SHP77 treated with DMSO at 0.1 percent for 48 hours (cell line): ENCODE measurements around the gene HBS1L.

Experiments
- DNase-seq: peaks from one replicate; lab custom pipeline; 2025; lab: John Stamatoyannopoulos, UW

HBS1L gene

GRCh38 chr6:134999107-134999506 lies 55.5 kb downstream of the HBS1L start:
- DNase-seq: no peak

- DNase-seq: no peak
These were observed 57.3 kb downstream of the HBS1L start for GRCh38 chr6:134997133-134997995.

GRCh38 chr6:134995536-134995935 lies 59.1 kb downstream of the HBS1L start:
- DNase-seq: no peak

GRCh38 chr6:134994431-134994830 lies 60.2 kb downstream of the HBS1L start:
- DNase-seq: no peak

- no peak for DNase-seq
These were observed 62.5 kb downstream of the HBS1L start for GRCh38 chr6:134992155-134992554.

DNA sequence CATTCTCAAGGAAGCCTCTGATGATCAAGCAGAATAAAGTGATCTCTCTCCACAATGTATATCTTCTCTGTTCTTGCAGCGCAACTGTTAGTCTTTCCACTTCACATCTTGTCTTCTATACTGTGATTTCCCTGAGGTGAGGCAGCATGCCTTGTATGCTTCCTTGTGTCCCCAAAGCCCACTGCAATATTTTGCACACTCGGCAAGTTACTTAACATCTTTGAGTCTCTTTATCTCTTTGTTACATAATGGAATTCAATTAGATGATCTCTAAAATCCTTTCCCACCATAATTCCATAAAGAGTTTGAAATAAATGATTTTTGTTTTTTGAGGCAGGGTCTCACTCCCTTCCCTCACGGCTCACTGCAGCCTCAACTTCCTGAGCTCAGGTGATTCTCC lies 64.4 kb downstream of the HBS1L start:
- no peak for DNase-seq

DNA sequence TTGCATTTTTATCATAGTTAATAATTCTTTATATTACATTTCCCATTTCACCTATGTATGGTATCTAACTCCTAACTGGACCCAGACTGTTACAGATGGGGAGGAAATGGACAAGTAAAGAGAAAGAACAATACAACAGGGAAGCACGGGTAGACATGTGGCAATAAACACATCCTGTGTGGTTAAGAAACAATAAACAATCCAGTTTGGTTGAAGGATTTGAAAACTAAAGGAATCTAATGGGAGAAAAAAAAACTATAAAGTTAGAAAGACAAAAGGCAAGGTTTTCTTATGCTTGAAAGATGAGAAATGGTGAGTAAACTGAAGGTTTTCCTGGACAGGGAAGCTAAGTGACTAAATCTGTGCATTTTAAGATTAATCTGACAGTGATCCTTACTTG lies 69.8 kb downstream of the HBS1L start:
- no peak for DNase-seq

DNA sequence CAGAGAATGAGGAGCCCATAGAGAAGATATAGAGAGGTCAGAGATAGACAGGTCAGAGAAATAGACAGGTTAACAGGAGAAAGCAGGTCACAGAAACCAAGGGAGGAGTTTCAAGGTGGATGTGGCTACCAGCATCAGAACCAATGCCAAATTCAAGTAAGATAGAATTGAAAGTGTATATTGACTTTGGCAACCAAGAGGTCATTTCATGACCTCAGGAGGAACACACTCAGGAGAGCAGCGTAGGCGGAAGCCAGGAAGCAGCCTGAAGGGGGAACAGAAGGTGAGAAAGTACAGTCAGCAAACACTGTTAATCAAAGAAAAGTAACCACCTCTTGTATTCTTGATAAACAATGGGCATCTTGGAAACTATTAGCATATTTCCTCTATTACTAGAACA lies 70.8 kb downstream of the HBS1L start:
- DNase-seq: no peak

DNA sequence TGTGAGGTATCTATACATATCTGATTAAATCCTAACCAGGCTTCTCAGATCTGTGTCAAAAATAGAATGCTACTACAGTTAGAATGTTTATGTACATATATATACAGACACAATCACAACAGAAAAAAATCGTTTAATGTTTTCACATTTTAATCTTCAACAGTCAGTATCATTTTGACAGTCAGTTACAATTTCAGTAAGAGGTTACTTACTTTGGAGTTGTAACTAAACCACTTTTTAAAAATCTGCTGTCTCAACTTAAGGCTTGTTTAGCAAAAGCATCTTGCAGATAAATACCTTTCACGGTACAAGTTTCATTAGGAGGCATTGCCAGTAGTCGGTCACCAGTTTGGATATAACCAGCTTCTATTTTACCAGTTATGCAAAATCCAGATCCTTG lies 72.5 kb downstream of the HBS1L start:
- no peak for DNase-seq

DNA sequence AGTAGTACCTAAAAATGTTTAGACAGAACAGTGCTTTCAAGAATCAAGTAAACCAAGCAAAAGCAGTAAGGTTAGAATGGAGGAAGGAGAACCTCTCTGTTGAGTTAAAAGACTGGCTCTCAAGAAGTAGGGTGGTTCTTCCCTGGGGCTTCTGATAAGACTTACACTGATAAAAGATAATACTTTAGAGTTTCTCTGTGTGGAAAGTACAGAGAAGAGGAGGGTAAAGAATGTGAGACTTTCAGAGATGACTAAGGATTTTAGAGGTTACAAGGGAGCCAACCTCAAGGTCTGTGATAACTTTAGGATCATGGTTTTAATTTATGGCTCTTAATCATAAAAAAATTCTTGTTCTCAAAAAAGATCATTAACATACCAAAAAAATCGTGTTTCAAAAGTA lies 73.8 kb downstream of the HBS1L start:
- no peak for DNase-seq

GRCh38 chr6:134979142-134979541 lies 75.5 kb downstream of the HBS1L start:
- DNase-seq: no peak

- DNase-seq: no peak
These were observed 80.3 kb downstream of the HBS1L start for GRCh38 chr6:134974370-134974769.

GRCh38 chr6:134967711-134968110 lies 86.9 kb downstream of the HBS1L start:
- DNase-seq: no peak

DNA sequence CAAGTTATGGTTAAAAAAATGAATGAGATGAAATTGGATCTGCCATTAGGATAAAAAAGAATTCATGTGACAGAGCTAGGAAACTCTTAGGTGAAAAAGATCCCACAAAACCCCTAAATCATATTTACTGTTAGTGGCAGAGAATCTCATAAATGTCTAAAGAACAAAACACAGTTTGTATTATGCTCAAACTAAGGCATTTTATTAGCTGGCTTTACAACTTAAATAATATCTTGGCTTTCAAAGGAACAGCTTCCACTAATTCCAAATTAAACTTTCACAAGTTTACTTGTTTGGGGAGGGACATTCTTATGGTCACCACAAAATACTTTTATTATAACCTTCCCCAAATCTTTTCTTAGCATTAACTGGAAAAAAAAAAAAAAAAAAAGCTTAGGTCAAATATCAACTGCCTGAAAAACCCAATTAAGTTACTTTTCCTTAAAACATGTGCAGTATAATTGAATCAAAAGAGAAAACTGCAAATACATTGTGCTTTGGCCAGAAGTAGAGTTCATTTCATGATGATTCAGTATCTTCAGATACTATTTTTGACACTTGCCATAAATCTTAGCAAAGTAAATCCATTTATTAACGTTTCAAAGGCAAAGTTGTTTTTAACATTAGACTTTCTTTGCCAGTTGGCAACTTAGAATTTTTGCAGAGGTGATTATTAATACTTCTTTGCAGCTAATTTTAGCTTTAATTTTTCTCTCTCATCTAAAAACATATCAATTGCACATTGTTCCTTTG lies 90.0 kb downstream of the HBS1L start:
- DNase-seq: no peak

GRCh38 chr6:134962421-134962820 lies 92.2 kb downstream of the HBS1L start:
- DNase-seq: no peak

DNA sequence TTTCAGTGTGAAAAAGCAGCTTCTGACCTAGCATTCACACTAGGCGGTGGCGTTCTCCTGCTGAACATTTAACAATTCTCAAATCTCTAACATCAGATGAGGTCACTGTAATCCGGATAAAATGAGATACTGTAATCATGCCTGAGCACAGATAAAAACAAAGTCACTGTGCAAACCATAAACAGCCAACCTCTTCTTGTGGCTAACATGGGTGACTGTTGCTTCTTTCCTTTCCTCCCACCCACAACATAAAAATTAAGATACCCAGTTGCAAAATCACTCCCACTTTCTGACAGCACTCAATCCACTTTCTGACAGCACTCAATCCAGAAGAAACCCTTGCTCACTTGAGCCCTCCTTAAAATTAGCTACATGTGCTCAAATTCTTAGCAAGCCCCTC lies 93.3 kb downstream of the HBS1L start:
- no peak for DNase-seq

DNA sequence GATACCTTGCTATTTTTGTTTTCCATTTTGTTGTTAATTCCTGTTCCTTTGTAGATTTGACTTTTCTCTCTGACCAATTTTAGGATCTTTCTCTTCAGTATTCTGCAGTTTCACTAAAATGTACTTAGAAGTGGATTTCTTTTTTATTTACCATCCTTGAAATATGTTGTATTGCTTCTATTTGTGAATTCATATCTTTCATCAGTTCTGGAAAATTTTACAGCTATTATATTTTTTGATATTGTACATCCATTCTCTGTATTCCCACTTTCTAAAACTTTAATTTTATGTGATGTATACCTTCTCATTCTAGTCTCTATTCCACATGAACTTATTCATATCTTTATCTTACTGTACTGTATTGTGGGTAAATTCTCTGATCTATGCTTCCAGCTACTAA lies 95.0 kb downstream of the HBS1L start:
- no peak for DNase-seq

- no peak for DNase-seq
These were observed 97.9 kb downstream of the HBS1L start for GRCh38 chr6:134956676-134957075.

GRCh38 chr6:134956032-134956431 lies 98.6 kb downstream of the HBS1L start:
- DNase-seq: no peak

GRCh38 chr6:134954272-134955000 lies 100.2 kb downstream of the HBS1L start:
- no peak for DNase-seq

- DNase-seq: no peak
These were observed 102.9 kb downstream of the HBS1L start for GRCh38 chr6:134951494-134952263.

GRCh38 chr6:134950482-134950881 lies 104.1 kb downstream of the HBS1L start:
- no peak for DNase-seq
